Endothelial cell of umbilical vein (primary cell): ENCODE results near the gene CALY. TPM values are rescaled to one million over a fixed set of nuclear protein-coding genes. Genes with fewer than 3 reads are reported as not detected.

Experiments used
- BruUV-seq: library from RNA; stranded (reverse); fragments of 400-500 nt; replicated peaks from 2 replicates; lab custom pipeline; 2021; lab: Mats Ljungman, UMichigan
- CTCF ChIA-PET: fragments of 300-600, 350-600 bp; sonication (Branson Sonifier 250); formaldehyde crosslinking; loops from one replicate; lab custom pipeline; 2021; ENCODE audit warnings: antibody characterized with exemption, inconsistent platforms; lab: Charles Lee
- POLR2A ChIA-PET: fragments of 300-600, 350-600 bp; sonication (Branson Sonifier 250); formaldehyde crosslinking; loops from one replicate; lab custom pipeline; 2021; ENCODE audit warnings: antibody characterized with exemption, inconsistent platforms; lab: Charles Lee
- DNase-seq: peaks from one replicate; pipeline ENCODE4 v3.0.0-alpha.2; 2011; ENCODE audit warnings: low read depth, low spot score
- FAIRE-seq: peaks from 2 replicates; lab custom pipeline; 2011; peaks lifted over from hg19 to GRCh38; lab: Jason Lieb, UNC
- H2AFZ ChIP-seq: 2 replicates; pipeline ENCODE4 v1.6.0; 2012; ENCODE audit warnings: low read depth, low read length, control low read depth, inconsistent platforms
- H3K27ac ChIP-seq: 2 replicates; pipeline ENCODE4 v1.5.1; 2011; ENCODE audit warnings: low read depth, mild to moderate bottlenecking, control low read depth, low read length, moderate library complexity; ENCODE audit not compliant: insufficient read depth
- H3K27me3 ChIP-seq, 2 experiments: 2 replicates each; pipeline versions ENCODE4 v1.6.0 to v1.6.1; 2011; ENCODE audit warnings: low read length in 2 of 2, mixed read lengths in 1 of 2; ENCODE audit not compliant: control insufficient read depth in 2 of 2, insufficient read depth in 2 of 2
- H3K36me3 ChIP-seq, 2 experiments: 2 replicates in 1 of 2; 3 replicates in 1 of 2; pipeline ENCODE4 v1.5.1; 2011; ENCODE audit warnings: low read length in 2 of 2, mild to moderate bottlenecking in 1 of 2, moderate library complexity in 1 of 2; ENCODE audit not compliant: control insufficient read depth in 2 of 2, insufficient read depth in 2 of 2; ENCODE audit errors: extremely low read depth in 1 of 2
- H3K4me1 ChIP-seq: 3 replicates; pipeline ENCODE4 v1.5.1; 2011; ENCODE audit warnings: mild to moderate bottlenecking, low read length; ENCODE audit not compliant: control insufficient read depth, insufficient read depth; ENCODE audit errors: extremely low read depth
- H3K4me2 ChIP-seq: 2 replicates; pipeline ENCODE4 v1.6.1; 2011; ENCODE audit warnings: low read length, control low read depth, mixed read lengths; ENCODE audit not compliant: insufficient read depth
- H3K4me3 ChIP-seq, 3 experiments: fragments of 200-600 bp in 1 of 3; sonication (generic), shearing (Covaris generic) in 1 of 3; replicated peaks in 1 of 3; 2 replicates each; pipeline ENCODE4 v1.5.1; 2011 to 2016; ENCODE audit warnings: control low read depth in 3 of 3, low read length in 3 of 3, mild to moderate bottlenecking in 2 of 3, inconsistent platforms in 1 of 3, low read depth in 1 of 3, moderate library complexity in 1 of 3; ENCODE audit not compliant: insufficient read depth in 1 of 3
- H3K79me2 ChIP-seq: 2 replicates; pipeline ENCODE4 v1.6.0; 2012; ENCODE audit warnings: low read length, inconsistent platforms; ENCODE audit not compliant: control insufficient read depth, insufficient read depth
- H3K9ac ChIP-seq: replicated peaks from 2 replicates; pipeline ENCODE3; 2011; ENCODE audit warnings: low read length, control low read depth; ENCODE audit not compliant: insufficient read depth; ENCODE audit errors: extremely low read depth
- H3K9me1 ChIP-seq: replicated peaks from 3 replicates; pipeline ENCODE4 v1.6.0; 2011; ENCODE audit warnings: mild to moderate bottlenecking, low read length; ENCODE audit not compliant: control insufficient read depth, insufficient read depth; ENCODE audit errors: extremely low read depth
- H3K9me3 ChIP-seq: replicated peaks from 2 replicates; pipeline ENCODE4 v1.5.1; 2012; ENCODE audit warnings: low read length, inconsistent platforms; ENCODE audit not compliant: control insufficient read depth, insufficient read depth
- H4K20me1 ChIP-seq: replicated peaks from 2 replicates; pipeline ENCODE3; 2011; ENCODE audit warnings: mild to moderate bottlenecking, low read length; ENCODE audit not compliant: control insufficient read depth, insufficient read depth; ENCODE audit errors: extremely low read depth
- CTCF ChIP-seq, 2 donors: IDR thresholded peaks; 1 replicate in 1 of 2; 2 replicates in 1 of 2; pipeline ENCODE4 v1.5.1; 2011; ENCODE audit warnings: low read length in 2 of 2, mild to moderate bottlenecking in 2 of 2, moderate library complexity in 2 of 2, control low read depth in 1 of 2, inconsistent platforms in 1 of 2, low read depth in 1 of 2; ENCODE audit not compliant: insufficient read depth in 1 of 2; ENCODE audit errors: extremely low read depth in 1 of 2
- EZH2 ChIP-seq: IDR thresholded peaks from 2 replicates; pipeline ENCODE4 v1.6.1; 2012; ENCODE audit warnings: borderline replicate concordance, low read depth, mild to moderate bottlenecking, moderate library complexity, low read length, inconsistent platforms; ENCODE audit not compliant: severe bottlenecking
- FOS ChIP-seq: IDR thresholded peaks from 2 replicates; pipeline ENCODE4 v1.6.1; 2011; ENCODE audit warnings: mild to moderate bottlenecking, low read length, moderate library complexity, borderline replicate concordance; ENCODE audit not compliant: insufficient read depth
- GATA2 ChIP-seq: IDR thresholded peaks from 2 replicates; pipeline ENCODE4 v1.7.0; 2011; ENCODE audit warnings: low read depth, mild to moderate bottlenecking, moderate library complexity, mixed read lengths, low read length; ENCODE audit not compliant: insufficient read length, insufficient read depth
- JUN ChIP-seq: IDR thresholded peaks from 2 replicates; pipeline ENCODE4 v1.6.1; 2011; ENCODE audit warnings: borderline replicate concordance, low read depth; ENCODE audit not compliant: insufficient read length, insufficient read depth
- MAX ChIP-seq: IDR thresholded peaks from 2 replicates; pipeline ENCODE4 v1.6.1; 2011; ENCODE audit not compliant: insufficient read depth, insufficient read length
- MYC ChIP-seq: IDR thresholded peaks from one replicate; pipeline ENCODE4 v1.6.1; 2011; ENCODE audit warnings: mild to moderate bottlenecking, low read depth, low read length
- POLR2A ChIP-seq: IDR thresholded peaks from 2 replicates; pipeline ENCODE4 v1.6.1; 2012; ENCODE audit warnings: low read depth, mild to moderate bottlenecking, control low read depth, low read length
- POLR2AphosphoS5 ChIP-seq: IDR thresholded peaks from 2 replicates; pipeline ENCODE4 v1.6.1; 2012; ENCODE audit warnings: low read depth, mild to moderate bottlenecking, control low read depth, low read length, moderate library complexity; ENCODE audit not compliant: insufficient read depth
- dilution Hi-C: fragments of 300-500 bp; cut with MboI; formaldehyde crosslinking; loops from one replicate; pipeline ENCODE4 v1.15.0; 2019; ENCODE audit warnings: low sequenced_read_pairs; ENCODE audit not compliant: extremely low pct_ligation_motif_present
- intact Hi-C: fragments of 100-400 bp; cut with micrococcal nuclease; formaldehyde crosslinking; loops from one replicate; pipeline ENCODE4 v1.10.0; 2022
- polyA plus RNA-seq, 4 experiments: library from polyadenylated mRNA; depleted of rRNA in 3 of 4; stranded (reverse) in 3 of 4; unstranded in 1 of 4; fragments of >200 nt; gene quantifications; 2 replicates each; pipeline versions ENCODE4 v1.2.1 to v1.2.3, GENCODE V29; 2011 to 2012; ENCODE audit warnings: missing spikeins in 1 of 4
- total RNA-seq: library from RNA; stranded (reverse); gene quantifications from 2 replicates; pipeline ENCODE4 v1.2.3, GENCODE V29; 2021

The CALY gene
- total and polyA plus RNA-seq, 2 donors (not counting 3 experiments of a cell fraction or from before 2014, with no cell fraction given): not detected

- Histone ChIP-seq H3K36me3 (peaks cover 5 to 31% of the 10 kb centered on the region in 2 experiments), H3K79me2 (no peaks in the 10 kb centered on the region), H4K20me1 (no peaks in the 10 kb centered on the region), H3K27ac (no peak overlapping the region), H2AFZ (no peak overlapping the region), H3K4me1 (peaks cover 12% of the 10 kb centered on the region), H3K9me1 (no peaks in the 10 kb centered on the region), H3K9me3 (no peaks in the 10 kb centered on the region), H3K27me3 (no peaks in the 10 kb centered on the region), H3K4me3 (no peak overlapping the region), H3K4me2 (no peak overlapping the region), H3K9ac (no peak overlapping the region)
- BruUV-seq: no TSS peak
- POLR2A ChIA-PET: no interaction called here
- DNase-seq (no peak), FAIRE-seq (no peak)
- intact Hi-C loops: no loop called here
- CTCF ChIA-PET: no interaction called here
- dilution Hi-C loops: no loop called here
- no peak for TF ChIP-seq MAX
- no peak for TF ChIP-seq POLR2A
- TF ChIP-seq POLR2AphosphoS5: no peak
- TF ChIP-seq CTCF (IDR thresholded peaks at IDR 0.05; ENCODE audit: extremely low read depth in 1 of 2, insufficient read depth in 1 of 2, low read depth in 1 of 2, low read length in 2 of 2): no peak
- TF ChIP-seq JUN: no peak
- no peak for TF ChIP-seq GATA2
- no peak for TF ChIP-seq EZH2
- no peak for TF ChIP-seq FOS
- TF ChIP-seq MYC: no peak
These were observed 46.9 kb downstream of the CALY start for GRCh38 chr10:133289761-133290160.
